ENCODE data around the gene DOCK8. TPM values are rescaled to one million over a fixed set of nuclear protein-coding genes. Genes with fewer than 3 reads are reported as not detected.

The DOCK8 gene
- polyA plus RNA-seq, 2 of the 4 experiments (the other 2 are of a cell fraction) = 0.27 to 0.68 TPM

DNA sequence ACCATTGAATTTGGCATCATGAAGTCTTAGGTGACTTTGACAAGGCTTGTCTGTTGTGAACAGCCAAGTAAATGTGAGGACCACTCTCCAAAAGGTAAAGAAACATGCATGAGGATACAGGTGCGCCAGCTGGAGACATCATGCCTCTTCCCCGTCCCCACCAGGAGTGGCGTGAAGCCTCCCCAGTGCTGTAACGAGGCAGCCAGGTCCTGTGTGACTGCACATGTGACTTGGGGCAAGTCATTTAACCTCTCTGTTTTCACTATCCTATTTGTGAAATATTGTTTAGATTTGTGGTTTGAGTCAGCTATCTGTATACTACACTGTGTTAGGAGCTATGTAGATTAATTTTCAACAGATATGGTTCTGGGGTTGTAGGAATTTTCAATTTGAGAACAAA is 65.0 kb downstream of the DOCK8 start:
- ATAC-seq (no peak), FAIRE-seq (no peak), DNase-seq (ENCODE audit: low read depth in 1 of 2, low spot score in 1 of 2) (no peak)
- ChIA-PET POLR2A (no interaction called here), CTCF (no interaction called here)
- 21% methylated on average over 4 of the region's 4 CpGs for WGBS (ENCODE audit: missing lambda C conversion rate)
- no peak overlapping the region for H3K4me3 ChIP-seq
- H3K4me1 ChIP-seq = no peaks in the 10 kb centered on the region
- no peak overlapping the region for H3K4me2 ChIP-seq
- no peaks in the 10 kb centered on the region for H3K9me3 ChIP-seq
- TF ChIP-seq EP300 (IDR thresholded peaks at IDR 0.05) (no peak), NR3C1 (IDR thresholded peaks at IDR 0.05) (no peak), POLR2AphosphoS2 (conservative IDR thresholded peaks at IDR 0.05; ENCODE audit: low read length) (no peak), HOXB13 (CRISPR knock-in tag; IDR thresholded peaks at IDR 0.05; ENCODE audit: low read depth) (no peak)
- H3K27ac ChIP-seq = no peak overlapping the region

DNA sequence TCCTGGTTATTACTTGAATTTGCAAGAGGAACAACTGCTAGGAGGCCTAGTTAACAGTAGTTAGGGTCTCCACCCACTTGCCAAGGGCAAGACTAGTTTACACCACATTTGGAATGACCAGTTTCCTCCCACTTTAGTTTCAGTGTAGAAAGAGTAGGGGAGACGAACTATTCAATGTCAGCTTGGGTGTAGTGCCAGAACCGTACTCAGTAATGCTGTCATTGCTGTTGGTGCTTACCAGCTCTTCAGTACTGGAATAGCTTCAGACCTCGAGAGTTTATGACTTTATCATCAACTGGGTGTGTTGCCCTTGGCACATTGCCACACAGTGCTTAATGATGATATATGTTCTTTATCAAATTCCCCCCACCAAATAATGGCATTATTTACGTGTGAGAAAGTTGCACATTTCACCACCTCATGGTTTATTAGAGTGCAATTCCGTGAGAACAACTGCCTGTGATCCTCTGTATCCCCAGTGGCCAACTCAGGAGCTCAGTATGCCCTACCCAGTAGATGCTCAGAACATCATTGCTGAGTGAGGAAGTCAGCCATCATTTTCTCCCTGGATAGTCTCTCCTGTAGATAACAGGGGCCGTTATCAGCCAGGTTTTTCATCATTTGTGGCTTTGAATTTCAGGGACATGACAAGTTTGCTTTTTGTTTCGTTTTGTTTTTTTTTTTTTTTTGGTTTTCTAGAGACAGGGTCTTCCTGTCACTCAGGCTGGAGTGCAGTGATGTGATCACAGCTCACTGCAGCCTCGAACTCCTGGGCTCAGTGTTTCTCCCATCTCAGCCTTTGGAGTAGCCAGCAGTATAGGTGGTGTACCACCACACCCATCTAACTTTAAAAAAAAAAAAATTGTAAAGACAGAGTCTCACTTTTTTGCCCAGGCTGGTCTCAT is 67.3 kb downstream of the DOCK8 start:
- no peak for FAIRE-seq
- no peak overlapping the region for H3K27ac ChIP-seq
- no peak overlapping the region for H3K4me3 ChIP-seq
- ChIA-PET CTCF (interaction anchor here (1.0 kb wide), 1 partner anchor 37 kb away, joined by 3 read pairs; no protein-coding TSS in a partner anchor), POLR2A (no interaction called here)
- no peak for DNase-seq (ENCODE audit: low read depth in 1 of 2, low spot score in 1 of 2)
- no peaks in the 10 kb centered on the region for H3K9me3 ChIP-seq
- no peak for ATAC-seq
- 18% methylated on average over 8 of the region's 8 CpGs for WGBS (ENCODE audit: missing lambda C conversion rate)
- H3K4me2 ChIP-seq = no peak overlapping the region
- no peak for TF ChIP-seq FOXS1 (CRISPR knock-in tag; IDR thresholded peaks at IDR 0.05)
- no peak for TF ChIP-seq ZSCAN20 (CRISPR knock-in tag; IDR thresholded peaks at IDR 0.05)
- TF ChIP-seq, protein P1, sequence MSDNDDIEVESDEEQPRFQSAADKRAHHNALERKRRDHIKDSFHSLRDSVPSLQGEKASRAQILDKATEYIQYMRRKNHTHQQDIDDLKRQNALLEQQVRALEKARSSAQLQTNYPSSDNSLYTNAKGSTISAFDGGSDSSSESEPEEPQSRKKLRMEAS (IDR thresholded peaks at IDR 0.05) = no peak
- TF ChIP-seq RCOR1 (IDR thresholded peaks at IDR 0.05; ENCODE audit: low read depth, low read length) = no peak
- TF ChIP-seq CBX8 (IDR thresholded peaks at IDR 0.05) = no peak
- no peaks in the 10 kb centered on the region for H3K4me1 ChIP-seq

DNA sequence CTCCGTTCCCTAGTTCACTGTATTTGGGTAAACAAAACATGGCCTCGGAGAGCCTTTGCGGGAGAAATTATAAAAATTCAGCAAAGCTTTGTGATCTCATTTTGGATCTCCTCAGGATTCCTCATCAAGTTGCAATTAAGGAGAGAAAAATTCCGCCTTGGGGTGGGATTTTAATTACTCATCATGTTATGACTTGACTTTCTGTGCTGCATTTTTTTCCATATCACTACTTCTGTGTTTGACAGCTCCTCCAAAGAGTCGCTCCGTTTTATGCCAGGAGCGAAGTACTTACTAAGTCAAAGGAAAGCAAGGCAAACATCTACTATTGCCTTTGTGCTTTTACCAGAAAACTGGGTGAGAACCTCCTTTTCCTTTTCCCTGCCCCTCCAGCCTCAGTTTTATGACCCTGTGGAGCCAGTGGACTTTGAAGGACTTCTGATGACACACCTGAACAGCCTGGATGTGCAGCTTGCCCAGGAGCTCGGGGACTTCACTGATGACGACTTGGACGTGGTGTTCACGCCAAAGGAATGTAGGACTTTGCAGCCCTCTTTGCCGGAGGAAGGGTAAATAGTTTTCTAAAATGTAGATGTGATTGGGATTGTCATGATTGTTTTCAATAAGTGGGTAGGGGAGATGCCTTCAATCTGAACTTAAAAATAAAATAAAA is 71.5 kb downstream of the DOCK8 start:
- ATAC-seq = no peak; a peak in 1 of 6 replicates
- no peak overlapping the region for H3K4me3 ChIP-seq
- no peak overlapping the region for H3K4me2 ChIP-seq
- no peak overlapping the region for H3K27ac ChIP-seq
- ChIA-PET POLR2A (no interaction called here), CTCF (interaction anchor here (2.3 kb wide), 1 partner anchor 72 kb away, joined by 9 read pairs; the partner anchor contains the start of gene DOCK8)
- 37% methylated on average over 12 of the region's 12 CpGs for WGBS (ENCODE audit: missing lambda C conversion rate)
- FAIRE-seq = no peak
- no peaks in the 10 kb centered on the region for H3K4me1 ChIP-seq
- DNase-seq (ENCODE audit: low read depth in 1 of 2, low spot score in 1 of 2) = no peak
- TF ChIP-seq RFX5 (IDR thresholded peaks at IDR 0.05) = no peak
- TF ChIP-seq, protein P2, sequence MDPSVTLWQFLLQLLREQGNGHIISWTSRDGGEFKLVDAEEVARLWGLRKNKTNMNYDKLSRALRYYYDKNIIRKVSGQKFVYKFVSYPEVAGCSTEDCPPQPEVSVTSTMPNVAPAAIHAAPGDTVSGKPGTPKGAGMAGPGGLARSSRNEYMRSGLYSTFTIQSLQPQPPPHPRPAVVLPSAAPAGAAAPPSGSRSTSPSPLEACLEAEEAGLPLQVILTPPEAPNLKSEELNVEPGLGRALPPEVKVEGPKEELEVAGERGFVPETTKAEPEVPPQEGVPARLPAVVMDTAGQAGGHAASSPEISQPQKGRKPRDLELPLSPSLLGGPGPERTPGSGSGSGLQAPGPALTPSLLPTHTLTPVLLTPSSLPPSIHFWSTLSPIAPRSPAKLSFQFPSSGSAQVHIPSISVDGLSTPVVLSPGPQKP (IDR thresholded peaks at IDR 0.05; ENCODE audit: low read depth, low read length) = no peak
- TF ChIP-seq RAD21 (conservative IDR thresholded peaks at IDR 0.05 in 1 of 2, IDR thresholded peaks at IDR 0.05 in 1 of 2) = no peak
- no peak for TF ChIP-seq NPAS2 (CRISPR knock-in tag; IDR thresholded peaks at IDR 0.05; ENCODE audit: borderline replicate concordance)
- TF ChIP-seq POLR2A (IDR thresholded peaks at IDR 0.05; ENCODE audit: low read length) = no peak
- TF ChIP-seq HOXB13 (CRISPR knock-in tag; IDR thresholded peaks at IDR 0.05; ENCODE audit: low read depth) = no peak
- TF ChIP-seq FOXS1 (CRISPR knock-in tag; IDR thresholded peaks at IDR 0.05) = no peak
- no peak for TF ChIP-seq TP53 (CRISPR knock-in tag; IDR thresholded peaks at IDR 0.05)
- TF ChIP-seq CBX8 (IDR thresholded peaks at IDR 0.05) = no peak
- no peak for TF ChIP-seq HEYL (CRISPR knock-in tag; IDR thresholded peaks at IDR 0.05)
- TF ChIP-seq HDAC2 (IDR thresholded peaks at IDR 0.05) = no peak
- no peak for TF ChIP-seq MAFK (IDR thresholded peaks at IDR 0.05; ENCODE audit: partially characterized antibody)
- TF ChIP-seq ZFP36 (IDR thresholded peaks at IDR 0.05; ENCODE audit: borderline replicate concordance, partially characterized antibody) = no peak
- no peak for TF ChIP-seq HOXB5 (CRISPR knock-in tag; IDR thresholded peaks at IDR 0.05)
- TF ChIP-seq NR3C1 (IDR thresholded peaks at IDR 0.05) = no peak
- H3K9me3 ChIP-seq = no peaks in the 10 kb centered on the region
